DND-41 (cell line): ENCODE data around the gene ZNF57.
"Not testable (repeated sequence)": the region's sequence is repeated elsewhere in the genome, so short reads cannot be mapped to it uniquely, and the experiment has no call there.

Source experiments
- ATAC-seq: fragments of 200-7000 bp; cut with Tn5 transposase; 3 replicates; pipeline ENCODE4 v1.9.1; 2021; ENCODE audit warnings: low read depth; ENCODE audit not compliant: insufficient read depth
- DNase-seq: peaks from one replicate; pipeline ENCODE4 v3.0.0-alpha.2; 2020
- H2AFZ ChIP-seq: 2 replicates; pipeline ENCODE4 v1.6.0; 2012; ENCODE audit warnings: low read depth, low read length
- H3K27ac ChIP-seq: 2 replicates; pipeline ENCODE4 v1.5.1; 2012; ENCODE audit warnings: low read length, inconsistent platforms
- H3K27me3 ChIP-seq: fragments of 200-600 bp; sonication (generic); 2 replicates; pipeline ENCODE4 v1.6.0; 2012; ENCODE audit warnings: low read length, mild to moderate bottlenecking, inconsistent platforms; ENCODE audit not compliant: insufficient read depth, poor library complexity
- H3K36me3 ChIP-seq: 2 replicates; pipeline ENCODE4 v1.5.1; 2012; ENCODE audit warnings: low read length, inconsistent platforms; ENCODE audit not compliant: insufficient read depth
- H3K4me1 ChIP-seq: 2 replicates; pipeline ENCODE4 v1.5.1; 2012; ENCODE audit warnings: mild to moderate bottlenecking, low read length; ENCODE audit not compliant: insufficient read depth
- H3K4me2 ChIP-seq: 2 replicates; pipeline ENCODE4 v1.6.0; 2012; ENCODE audit warnings: mild to moderate bottlenecking, moderate library complexity, low read length, inconsistent platforms; ENCODE audit not compliant: insufficient read depth
- H3K4me3 ChIP-seq, 2 experiments: fragments of 200-600 bp in 1 of 2; shearing (Covaris generic) in 1 of 2; 2 replicates each; pipeline ENCODE4 v1.5.1; 2012 to 2016; ENCODE audit warnings: inconsistent platforms in 2 of 2, low read length in 2 of 2, mild to moderate bottlenecking in 2 of 2, low read depth in 1 of 2, moderate library complexity in 1 of 2
- H3K79me2 ChIP-seq: 2 replicates; pipeline ENCODE4 v1.6.0; 2012; ENCODE audit warnings: low read length, inconsistent platforms; ENCODE audit not compliant: insufficient read depth
- H3K9ac ChIP-seq: 2 replicates; pipeline ENCODE4 v1.6.0; 2012; ENCODE audit warnings: low read depth, mild to moderate bottlenecking, inconsistent platforms, low read length, moderate library complexity
- H3K9me3 ChIP-seq: 2 replicates; pipeline ENCODE4 v1.5.1; 2012; ENCODE audit warnings: low read length, moderate library complexity, mild to moderate bottlenecking, inconsistent platforms; ENCODE audit not compliant: insufficient read depth, severe bottlenecking
- H4K20me1 ChIP-seq: 2 replicates; pipeline ENCODE4 v1.6.0; 2012; ENCODE audit warnings: low read length; ENCODE audit not compliant: insufficient read depth
- EZH2 ChIP-seq: IDR thresholded peaks from 3 replicates; pipeline ENCODE4 v1.6.1; 2012; ENCODE audit warnings: borderline replicate concordance, low read depth, mild to moderate bottlenecking, moderate library complexity, low read length, inconsistent platforms; ENCODE audit not compliant: severe bottlenecking
- TF ChIP-seq, protein P1 (sequence below): IDR thresholded peaks from 2 replicates; pipeline ENCODE4 v1.5.1; 2012; ENCODE audit warnings: borderline replicate concordance, low read length, moderate library complexity, mild to moderate bottlenecking; ENCODE audit not compliant: poor library complexity, severe bottlenecking; ENCODE audit errors: extremely low read depth

The ZNF57 gene

GRCh38 chr19:2887391-2887914, 13.3 kb upstream of the ZNF57 start:
- peak overlapping the region; percentile 84 for H3K9ac ChIP-seq
- peak; percentile 51 for DNase-seq
- ATAC-seq, result peak; percentile 8; the same call in 1 of the 3 replicates
- peak overlapping the region; percentile 88 for H3K4me2 ChIP-seq
- no peaks in the 10 kb centered on the region for H3K27me3 ChIP-seq
- peak overlapping the region in 1 of 2 experiments; percentile 71; a peak in 2 of 4 replicates for H3K4me3 ChIP-seq
- H3K27ac ChIP-seq, result peak overlapping the region; percentile 99
- TF ChIP-seq, protein P1, sequence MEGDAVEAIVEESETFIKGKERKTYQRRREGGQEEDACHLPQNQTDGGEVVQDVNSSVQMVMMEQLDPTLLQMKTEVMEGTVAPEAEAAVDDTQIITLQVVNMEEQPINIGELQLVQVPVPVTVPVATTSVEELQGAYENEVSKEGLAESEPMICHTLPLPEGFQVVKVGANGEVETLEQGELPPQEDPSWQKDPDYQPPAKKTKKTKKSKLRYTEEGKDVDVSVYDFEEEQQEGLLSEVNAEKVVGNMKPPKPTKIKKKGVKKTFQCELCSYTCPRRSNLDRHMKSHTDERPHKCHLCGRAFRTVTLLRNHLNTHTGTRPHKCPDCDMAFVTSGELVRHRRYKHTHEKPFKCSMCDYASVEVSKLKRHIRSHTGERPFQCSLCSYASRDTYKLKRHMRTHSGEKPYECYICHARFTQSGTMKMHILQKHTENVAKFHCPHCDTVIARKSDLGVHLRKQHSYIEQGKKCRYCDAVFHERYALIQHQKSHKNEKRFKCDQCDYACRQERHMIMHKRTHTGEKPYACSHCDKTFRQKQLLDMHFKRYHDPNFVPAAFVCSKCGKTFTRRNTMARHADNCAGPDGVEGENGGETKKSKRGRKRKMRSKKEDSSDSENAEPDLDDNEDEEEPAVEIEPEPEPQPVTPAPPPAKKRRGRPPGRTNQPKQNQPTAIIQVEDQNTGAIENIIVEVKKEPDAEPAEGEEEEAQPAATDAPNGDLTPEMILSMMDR, result peak; percentile 83
- TF ChIP-seq EZH2, result no peak
- no peaks in the 10 kb centered on the region for H4K20me1 ChIP-seq
- no peaks in the 10 kb centered on the region for H3K9me3 ChIP-seq
- H3K4me1 ChIP-seq, result peaks cover 51% of the 10 kb centered on the region
- peak overlapping the region; percentile 64 for H2AFZ ChIP-seq
- H3K36me3 ChIP-seq, result peaks cover 8% of the 10 kb centered on the region; the same call in 1 of the 2 replicates
- H3K79me2 ChIP-seq, result peaks cover 32% of the 10 kb centered on the region

- H4K20me1 ChIP-seq, result no peaks in the 10 kb centered on the region
- peak; percentile 87 for ATAC-seq
- H2AFZ ChIP-seq, result peak overlapping the region; percentile 87
- H3K27me3 ChIP-seq, result no peaks in the 10 kb centered on the region
- peaks cover 42% of the 10 kb centered on the region for H3K79me2 ChIP-seq
- H3K4me3 ChIP-seq, result peak overlapping the region; percentile 44 to 71
- no peaks in the 10 kb centered on the region for H3K9me3 ChIP-seq
- H3K36me3 ChIP-seq, result peaks cover 15% of the 10 kb centered on the region
- peak; percentile 98 for DNase-seq
- TF ChIP-seq EZH2, result no peak
- TF ChIP-seq, protein P1, result peak; percentile 23
- H3K27ac ChIP-seq, result peak overlapping the region; percentile 99
- H3K4me2 ChIP-seq, result peak overlapping the region; percentile 88
- peak overlapping the region; percentile 84 for H3K9ac ChIP-seq
- H3K4me1 ChIP-seq, result peaks cover 61% of the 10 kb centered on the region
Measured at GRCh38 chr19:2888731-2889224, 11.9 kb upstream of the ZNF57 start.

- Histone ChIP-seq H3K27ac (peak overlapping the region; percentile 77), H3K4me1 (peaks cover 65% of the 10 kb centered on the region), H3K9ac (peak overlapping the region; percentile 84), H3K79me2 (peaks cover 52% of the 10 kb centered on the region), H3K4me2 (peak overlapping the region; percentile 88), H3K4me3 (peak overlapping the region; percentile 16 to 58; a peak in 3 of 4 replicates), H3K36me3 (peaks cover 19% of the 10 kb centered on the region)
- not testable (repeated sequence) for ATAC-seq, H3K27me3 ChIP-seq, H4K20me1 ChIP-seq, H2AFZ ChIP-seq, DNase-seq, H3K9me3 ChIP-seq
Measured at GRCh38 chr19:2890531-2890930, 10.2 kb upstream of the ZNF57 start.

DNA sequence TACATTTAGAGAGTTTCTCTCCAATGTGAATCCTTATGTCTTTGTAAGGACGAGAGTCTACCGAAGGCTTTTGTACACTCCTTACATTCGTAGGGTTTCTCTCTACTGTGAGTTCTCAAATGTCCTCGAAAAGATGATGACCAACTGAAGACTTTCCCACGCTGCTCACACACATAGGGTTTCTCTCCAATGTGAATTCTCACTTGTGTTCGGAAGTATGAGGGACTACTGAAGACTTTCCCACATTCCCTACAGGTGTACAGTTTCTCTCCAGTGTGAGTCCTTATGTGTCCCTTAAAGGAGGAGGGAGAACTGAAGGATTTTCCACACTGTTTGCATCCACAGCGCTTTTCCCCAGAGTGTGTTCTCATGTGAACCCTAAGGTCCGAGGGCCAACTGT, 4.0 kb upstream of the ZNF57 start:
- Histone ChIP-seq H3K9ac (no peak overlapping the region), H2AFZ (no peak overlapping the region), H3K79me2 (peaks cover 37% of the 10 kb centered on the region), H3K27me3 (no peaks in the 10 kb centered on the region), H3K36me3 (peaks cover 13% of the 10 kb centered on the region), H3K27ac (no peak overlapping the region), H4K20me1 (no peaks in the 10 kb centered on the region), H3K4me1 (peaks cover 31% of the 10 kb centered on the region), H3K4me2 (no peak overlapping the region), H3K9me3 (no peaks in the 10 kb centered on the region), H3K4me3 (no peak overlapping the region)
- ATAC-seq (no peak), DNase-seq (no peak)
- TF ChIP-seq EZH2, result no peak
- TF ChIP-seq, protein P1, result no peak
